ENCODE measurements around the gene PLPP3.

Gene PLPP3

DNA sequence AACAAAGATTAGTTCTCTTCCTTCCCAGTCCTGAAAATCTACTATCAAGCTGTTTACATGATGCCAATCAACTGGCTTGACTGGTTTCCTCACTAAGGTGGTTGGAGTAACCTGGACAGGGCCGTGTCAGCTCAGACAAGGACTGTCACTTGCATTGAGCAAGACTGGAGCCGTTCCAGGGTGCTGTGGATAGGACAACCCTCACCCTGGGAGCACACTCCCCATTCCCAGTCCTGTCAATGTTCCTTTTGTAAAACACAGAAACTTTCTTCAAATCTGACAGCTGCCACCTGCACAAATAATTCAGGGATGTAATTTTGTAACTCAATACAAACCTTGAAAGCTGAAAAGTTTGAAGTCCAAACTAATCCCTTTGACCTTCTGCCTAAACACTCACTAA is 31.4 kb downstream of the PLPP3 start:
- DNase-seq (ENCODE audit: low read depth) = no peak

DNA sequence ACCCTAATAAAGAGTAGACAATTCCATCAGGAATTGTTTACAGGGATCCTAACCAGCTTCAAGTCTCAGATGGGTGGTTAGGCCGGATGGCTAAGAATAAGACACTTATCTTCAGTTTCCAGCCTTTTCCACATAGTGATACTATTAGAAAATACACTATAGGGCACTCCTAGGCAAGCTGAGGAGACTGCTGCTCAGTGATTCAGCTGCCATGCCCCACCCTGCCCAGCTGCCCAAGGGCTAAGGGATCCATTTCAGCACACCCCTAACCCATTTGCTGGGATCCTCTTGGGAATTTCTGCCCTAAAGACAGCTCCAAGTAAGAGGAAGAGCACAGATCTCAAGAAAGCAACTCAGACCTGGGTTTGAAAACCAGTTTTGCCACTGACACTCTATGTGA is 31.9 kb downstream of the PLPP3 start:
- DNase-seq (ENCODE audit: low read depth) = no peak

GRCh38 chr1:56545711-56546110 is 33.7 kb downstream of the PLPP3 start:
- DNase-seq (ENCODE audit: low read depth) = no peak

GRCh38 chr1:56543783-56544612 is 35.4 kb downstream of the PLPP3 start:
- no peak for DNase-seq (ENCODE audit: low read depth)

DNA sequence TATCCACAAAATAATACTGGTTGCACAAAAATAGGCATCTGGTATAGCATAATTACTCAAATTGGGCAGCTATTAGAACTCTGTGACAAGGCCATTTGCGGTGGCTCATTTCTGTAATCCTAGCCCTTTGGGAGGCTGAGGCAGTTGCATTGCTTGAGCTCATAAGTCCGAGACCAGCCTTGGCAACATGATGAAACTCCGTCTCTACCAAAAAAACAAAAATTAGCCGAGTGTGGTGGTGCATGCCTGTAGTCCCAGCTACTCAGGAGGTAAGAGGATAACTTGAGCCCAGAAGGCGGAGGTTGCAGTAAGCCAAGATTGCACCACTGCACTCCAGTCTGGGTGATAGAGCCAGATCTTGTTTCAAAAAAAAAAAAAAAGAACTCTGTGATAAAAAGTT is 36.7 kb downstream of the PLPP3 start:
- DNase-seq (ENCODE audit: low read depth) = no peak

GRCh38 chr1:56541408-56541807 is 38.0 kb downstream of the PLPP3 start:
- no peak for DNase-seq (ENCODE audit: low read depth)

DNA sequence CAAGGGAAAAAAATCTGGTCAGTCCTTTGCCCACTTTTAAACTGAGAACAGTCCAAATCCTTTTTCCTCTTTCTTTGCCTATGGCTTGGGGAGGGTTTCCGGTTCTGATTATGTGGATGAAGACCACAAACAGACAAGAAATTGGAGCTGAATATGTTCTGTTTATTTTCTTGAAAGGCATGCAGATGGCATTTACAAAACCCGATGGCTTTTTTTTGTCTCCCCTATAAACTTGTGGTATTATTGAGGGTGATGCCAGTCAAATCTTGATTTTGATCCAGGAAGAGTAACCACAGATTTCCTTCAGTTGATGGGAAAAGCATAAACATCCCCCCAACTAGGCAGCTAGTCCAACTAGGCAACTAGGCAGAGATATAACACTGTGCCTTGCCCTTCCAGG is 38.9 kb downstream of the PLPP3 start:
- DNase-seq (ENCODE audit: low read depth) = no peak

GRCh38 chr1:56539520-56539931 is 39.8 kb downstream of the PLPP3 start:
- DNase-seq (ENCODE audit: low read depth) = no peak

- DNase-seq (ENCODE audit: low read depth) = no peak
These were observed 40.8 kb downstream of the PLPP3 start for GRCh38 chr1:56538532-56538931.

GRCh38 chr1:56537660-56538059 is 41.7 kb downstream of the PLPP3 start:
- DNase-seq (ENCODE audit: low read depth) = no peak

DNA sequence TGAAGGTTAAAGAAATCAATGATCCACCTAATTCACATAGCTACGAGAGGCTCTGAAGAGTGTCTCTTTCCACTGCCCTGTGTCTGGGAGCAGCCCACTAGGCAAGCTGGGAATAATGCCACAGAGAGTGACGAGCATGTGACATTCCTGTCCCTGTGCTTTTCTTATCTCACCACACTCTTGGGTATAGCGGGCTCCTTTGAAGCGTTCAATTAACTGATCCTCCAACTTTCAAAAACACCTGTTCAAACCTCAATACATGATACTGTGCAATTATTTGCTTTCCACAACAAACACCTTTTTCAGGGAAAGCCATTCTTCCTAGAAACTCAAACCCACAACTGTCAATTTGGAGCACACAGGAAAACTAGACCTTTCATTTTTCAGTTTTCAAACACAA is 43.4 kb downstream of the PLPP3 start:
- no peak for DNase-seq (ENCODE audit: low read depth)

- DNase-seq (ENCODE audit: low read depth) = no peak
These were observed 44.0 kb downstream of the PLPP3 start for GRCh38 chr1:56535362-56535761.

DNA sequence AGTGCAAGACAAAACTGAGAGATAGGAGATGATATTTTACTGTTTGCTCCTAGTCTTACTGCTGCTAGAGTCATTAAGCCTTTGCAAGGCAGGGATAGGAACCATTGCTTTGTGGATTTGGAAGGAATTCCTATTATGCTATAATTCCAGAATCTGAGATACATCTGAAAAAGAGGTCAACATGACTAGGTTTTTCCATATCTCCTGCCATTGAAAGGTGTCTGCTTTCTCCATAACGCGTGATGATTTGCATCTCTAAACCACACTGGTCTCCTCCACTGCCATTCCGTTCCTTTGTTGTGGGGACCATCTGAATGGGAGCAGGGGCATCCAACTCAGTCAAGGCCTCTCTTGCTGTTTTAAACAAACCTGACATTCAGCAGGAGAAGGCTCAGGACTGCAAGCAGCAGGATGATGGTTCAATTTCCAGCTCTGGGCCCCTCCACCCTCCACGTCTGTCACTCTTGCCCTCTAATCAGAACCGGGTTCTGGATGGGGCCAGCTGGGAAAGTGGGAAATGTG is 45.2 kb downstream of the PLPP3 start:
- DNase-seq (ENCODE audit: low read depth) = no peak

GRCh38 chr1:56533621-56534020 is 45.7 kb downstream of the PLPP3 start:
- no peak for DNase-seq (ENCODE audit: low read depth)

DNA sequence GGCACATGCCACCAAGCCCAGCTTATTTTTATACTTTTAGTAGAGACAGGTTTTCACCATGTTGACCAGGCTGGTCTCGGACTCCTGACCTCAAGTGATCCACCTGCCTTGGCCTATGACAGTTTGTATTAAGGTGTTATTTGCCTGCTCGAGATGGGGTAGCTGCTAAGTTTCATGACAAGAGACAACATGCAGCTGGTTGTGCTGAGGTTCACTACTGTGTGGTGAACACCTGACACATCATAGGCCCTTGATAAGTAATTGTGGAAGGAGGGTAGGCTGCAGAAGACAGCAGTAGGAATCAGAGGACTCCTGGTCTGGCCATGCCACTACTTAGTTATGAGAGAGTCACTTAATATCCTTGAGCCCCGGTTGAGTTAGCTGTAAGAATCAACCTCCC is 46.2 kb downstream of the PLPP3 start:
- no peak for DNase-seq (ENCODE audit: low read depth)

GRCh38 chr1:56532350-56532683 is 47.0 kb downstream of the PLPP3 start:
- no peak for DNase-seq (ENCODE audit: low read depth)

- no peak for DNase-seq (ENCODE audit: low read depth)
These were observed 47.6 kb downstream of the PLPP3 start for GRCh38 chr1:56531624-56532349.

DNA sequence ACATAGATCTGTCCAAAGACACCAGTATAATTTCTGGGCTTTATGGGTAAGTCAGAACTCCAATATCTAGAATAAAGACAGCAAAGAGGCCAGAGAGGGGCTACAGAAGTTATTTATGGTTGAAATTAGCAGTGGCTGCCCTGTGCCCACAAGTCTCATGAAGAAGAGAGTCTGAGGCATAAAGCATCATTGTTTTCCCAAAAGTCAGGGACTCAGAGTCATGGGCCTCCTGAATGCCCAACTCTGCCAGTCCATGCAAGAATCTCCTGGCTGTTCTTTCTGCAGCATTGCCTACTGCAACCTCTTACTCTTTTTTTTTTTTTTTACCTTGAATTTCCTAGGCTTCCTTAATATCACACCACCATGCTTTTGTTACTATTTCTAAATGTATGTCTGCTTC is 49.6 kb downstream of the PLPP3 start:
- no peak for DNase-seq (ENCODE audit: low read depth)

DNA sequence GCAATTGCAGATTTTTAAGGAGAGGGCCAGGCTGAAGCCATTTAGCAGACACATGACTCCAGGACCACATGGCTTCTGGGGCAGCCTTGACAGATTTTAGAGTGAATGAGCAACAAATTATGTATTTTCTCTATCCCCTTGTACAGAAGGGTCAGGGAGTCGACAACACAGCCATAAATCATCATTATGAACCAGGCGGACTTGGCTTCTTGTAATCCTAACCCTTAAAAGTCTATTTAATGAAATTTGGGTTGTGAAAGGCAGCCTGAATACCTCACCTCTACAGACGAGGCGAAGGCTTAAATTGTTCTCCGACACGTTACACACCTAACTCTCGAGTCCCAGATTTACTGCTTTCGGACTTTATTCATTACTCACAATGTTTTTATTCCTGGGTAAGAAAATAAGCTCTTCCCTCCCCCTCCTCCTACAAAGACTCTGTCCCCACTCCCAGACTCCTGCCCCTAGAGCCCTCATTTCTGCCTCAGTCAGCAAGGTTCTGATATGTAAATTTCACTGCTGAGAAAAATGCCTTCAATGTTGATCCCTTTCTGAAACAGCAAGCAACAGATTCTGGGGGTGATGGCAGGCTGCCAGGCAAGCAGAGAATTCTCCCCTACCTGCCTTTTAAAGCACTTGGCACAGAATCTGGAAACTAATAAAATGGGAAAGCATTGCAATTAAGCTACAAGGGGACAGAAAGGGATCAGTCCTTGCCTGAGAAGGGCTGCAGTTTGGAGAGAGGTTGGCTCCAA is 51.6 kb downstream of the PLPP3 start:
- no peak for DNase-seq (ENCODE audit: low read depth)

GRCh38 chr1:56526571-56527174 is 52.7 kb downstream of the PLPP3 start:
- DNase-seq (ENCODE audit: low read depth) = no peak

DNA sequence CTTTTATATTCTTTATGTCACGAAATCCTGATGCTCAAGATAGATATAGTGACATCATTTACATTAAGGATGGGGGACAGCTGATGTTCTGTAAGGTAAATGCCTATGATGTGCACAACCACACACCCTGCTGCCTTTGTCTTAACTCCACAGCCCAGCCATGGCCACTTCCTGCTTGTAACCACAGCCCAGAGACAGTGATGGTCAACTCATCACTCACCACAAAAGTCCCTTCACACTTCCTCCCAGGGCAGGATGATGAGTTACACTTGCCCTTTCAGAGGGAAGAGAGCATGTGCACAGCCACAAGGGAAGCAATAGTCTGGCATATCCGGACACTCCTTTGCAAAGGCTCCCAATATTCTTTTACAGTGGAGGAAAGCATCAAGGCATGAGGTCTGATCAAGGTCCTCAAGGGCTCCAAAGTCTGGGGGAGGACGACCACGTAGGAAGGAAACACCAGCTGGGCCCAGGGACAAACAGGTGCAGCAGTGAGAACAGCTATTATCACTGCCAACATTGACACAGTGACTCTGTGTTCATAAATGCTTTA is 53.8 kb downstream of the PLPP3 start:
- no peak for DNase-seq (ENCODE audit: low read depth)

DNA sequence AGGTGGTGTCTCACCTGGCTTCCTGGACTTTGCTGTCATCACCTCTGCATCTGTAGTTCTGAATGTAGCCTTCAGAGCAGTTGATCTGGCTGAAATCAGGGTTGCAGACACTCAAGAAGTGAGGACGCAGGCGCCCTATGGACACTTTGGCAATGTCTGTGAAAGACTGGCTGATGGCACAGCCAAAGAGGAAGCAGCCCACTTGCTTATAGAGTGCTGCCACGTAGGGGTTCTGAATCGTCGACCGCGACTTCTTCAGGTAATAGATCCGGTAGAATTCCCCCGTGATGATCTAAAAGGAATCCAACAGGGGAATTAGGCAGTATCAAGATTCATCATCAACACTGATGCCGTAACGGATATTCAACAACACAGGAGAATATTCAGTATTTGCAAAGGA is 55.1 kb downstream of the PLPP3 start:
- no peak for DNase-seq (ENCODE audit: low read depth)
